GM19035 (cell line): ENCODE results near the gene CNTNAP2.
"Not testable (repeated sequence)": the region's sequence is repeated elsewhere in the genome, so short reads cannot be mapped to it uniquely, and the experiment has no call there.

Source experiments
- ATAC-seq: cut with Tn5 transposase; IDR thresholded peaks from one replicate; pipeline ENCODE4 v1.9.1; 2021; ENCODE audit not compliant: unreplicated experiment

Gene CNTNAP2

DNA sequence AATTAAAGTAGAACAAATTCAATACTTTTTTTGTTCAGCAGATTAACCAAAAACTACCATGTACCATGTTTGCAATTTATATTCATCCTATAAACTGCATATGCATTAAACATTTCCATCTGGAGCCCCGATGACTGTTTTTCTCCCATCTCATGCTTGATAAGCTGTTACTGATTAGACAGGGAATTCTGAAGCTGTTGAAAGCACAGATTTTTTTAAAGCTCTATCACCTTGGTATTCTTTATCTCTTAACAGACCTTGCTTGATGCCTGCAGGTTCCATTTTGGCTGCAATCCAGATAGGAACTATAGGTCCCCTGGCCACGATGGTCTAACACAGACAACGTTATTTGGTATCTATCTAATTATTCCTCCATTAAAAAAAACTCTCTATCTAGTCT lies 961.7 kb downstream of the CNTNAP2 start:
- no peak for ATAC-seq

DNA sequence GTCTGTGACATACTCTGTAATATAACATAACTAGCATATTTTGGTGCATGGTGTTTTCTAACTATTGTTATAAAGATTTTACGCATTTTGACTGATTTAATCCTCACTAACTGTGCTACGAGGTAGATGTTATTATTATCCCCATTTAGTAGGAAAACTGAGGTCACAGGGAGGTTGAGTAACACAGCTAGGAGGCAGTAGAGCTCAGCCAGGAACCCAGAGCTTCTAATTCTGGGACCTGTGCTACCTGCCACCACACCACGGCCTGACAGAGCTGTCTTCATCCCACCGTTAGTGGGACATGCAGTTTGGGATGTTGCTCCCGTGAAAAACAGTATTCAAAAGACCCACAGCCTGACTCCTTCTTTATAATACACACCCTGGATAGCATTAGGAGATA lies 962.5 kb downstream of the CNTNAP2 start:
- no peak for ATAC-seq

DNA sequence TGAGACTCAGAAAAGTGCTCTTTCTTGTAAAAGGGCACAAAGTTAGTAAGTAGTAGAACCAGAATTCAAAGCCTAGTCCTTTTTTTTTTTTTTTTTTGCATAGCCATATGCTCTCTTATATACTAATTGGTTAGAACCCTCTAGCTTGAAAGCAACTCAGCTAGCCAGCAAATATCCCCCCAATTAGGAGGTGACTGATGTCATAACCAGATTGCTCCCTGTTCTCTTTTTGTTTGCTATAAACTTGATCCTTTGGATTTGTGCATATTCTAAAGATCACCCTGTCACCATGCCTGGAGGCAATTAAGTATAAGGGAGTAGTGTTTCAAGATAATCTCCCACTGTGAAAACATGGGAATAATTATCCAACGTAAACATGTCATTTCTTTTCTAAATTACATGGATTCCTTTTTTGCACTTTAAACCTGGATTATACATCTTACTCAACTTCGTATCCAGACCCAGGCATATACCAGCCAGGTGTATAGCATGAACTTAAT lies 963.4 kb downstream of the CNTNAP2 start:
- no peak for ATAC-seq

DNA sequence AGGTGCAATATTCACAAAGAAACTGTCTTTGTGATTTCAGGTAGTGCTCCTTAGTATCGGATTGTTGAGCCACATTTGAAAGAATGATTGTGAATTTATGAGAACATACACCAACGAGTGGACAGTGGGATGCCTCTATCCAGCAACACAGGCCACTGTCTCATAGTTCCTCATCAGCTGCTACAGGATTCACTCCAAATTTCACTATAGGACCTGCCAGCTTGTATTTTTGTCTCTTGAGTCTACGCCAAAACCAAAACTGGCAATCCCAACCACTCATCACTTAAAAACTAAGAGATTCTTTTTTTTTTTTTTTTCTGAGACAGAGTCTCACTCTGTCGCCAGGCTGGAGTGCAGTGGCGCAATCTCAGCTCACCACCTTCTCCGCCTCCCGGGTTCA lies 964.5 kb downstream of the CNTNAP2 start:
- no peak for ATAC-seq

DNA sequence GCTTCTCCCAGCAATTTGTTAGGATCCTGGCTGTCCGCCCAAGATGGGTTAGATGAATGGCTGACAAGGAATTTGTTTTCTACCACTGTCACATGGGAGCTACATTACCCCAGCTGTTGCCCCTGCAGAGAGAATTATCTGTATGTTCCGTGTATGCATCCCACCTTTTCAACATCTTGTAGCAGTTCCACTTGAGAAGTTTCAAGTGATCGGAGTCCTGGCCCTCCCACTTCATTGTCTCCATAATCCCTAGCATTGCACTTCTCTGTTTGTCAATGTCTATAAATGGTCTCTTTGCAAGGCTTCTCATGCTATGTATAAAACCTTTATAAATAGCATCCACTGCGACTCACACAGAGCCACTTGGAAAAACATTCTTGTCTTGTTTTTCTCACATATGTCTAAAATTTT lies 972.5 kb downstream of the CNTNAP2 start:
- ATAC-seq = no peak

DNA sequence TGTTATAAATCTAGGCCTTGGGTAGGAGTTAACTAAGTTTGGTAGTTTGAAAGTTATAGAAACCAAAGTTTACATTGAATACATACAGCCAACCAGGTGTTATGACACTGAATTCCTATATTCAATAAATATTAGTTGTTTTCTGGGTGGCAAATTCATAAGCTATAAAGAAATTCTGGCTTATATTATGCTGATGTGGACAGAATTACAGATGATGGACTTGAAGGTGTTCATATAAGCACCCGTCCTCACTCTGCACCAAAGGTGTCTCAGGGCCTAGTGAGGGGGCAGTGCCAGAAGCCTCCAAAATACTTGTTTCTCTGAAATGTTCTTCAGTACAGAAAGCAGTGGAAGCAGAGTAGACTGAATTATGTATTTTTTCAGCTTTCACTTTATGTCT lies 973.0 kb downstream of the CNTNAP2 start:
- ATAC-seq = no peak

DNA sequence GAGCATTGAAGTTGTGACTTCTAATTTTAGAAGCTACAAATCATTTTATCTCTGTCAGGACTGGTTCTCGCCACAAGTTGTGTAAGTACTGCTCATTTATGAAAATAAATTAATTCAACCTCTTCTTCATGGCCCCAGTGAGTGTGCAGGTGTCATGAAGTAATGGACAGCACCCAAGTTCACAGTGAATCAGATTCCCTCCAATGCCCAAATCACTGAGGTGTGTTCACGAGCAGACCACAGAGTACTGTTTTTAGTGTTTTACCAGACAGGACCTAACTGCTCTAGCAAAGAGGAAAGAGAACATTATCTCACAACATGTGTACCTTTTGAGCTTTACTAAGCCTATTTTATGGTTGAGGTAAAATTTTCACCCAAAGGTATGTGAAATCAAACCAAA lies 980.0 kb downstream of the CNTNAP2 start:
- ATAC-seq = no peak

DNA sequence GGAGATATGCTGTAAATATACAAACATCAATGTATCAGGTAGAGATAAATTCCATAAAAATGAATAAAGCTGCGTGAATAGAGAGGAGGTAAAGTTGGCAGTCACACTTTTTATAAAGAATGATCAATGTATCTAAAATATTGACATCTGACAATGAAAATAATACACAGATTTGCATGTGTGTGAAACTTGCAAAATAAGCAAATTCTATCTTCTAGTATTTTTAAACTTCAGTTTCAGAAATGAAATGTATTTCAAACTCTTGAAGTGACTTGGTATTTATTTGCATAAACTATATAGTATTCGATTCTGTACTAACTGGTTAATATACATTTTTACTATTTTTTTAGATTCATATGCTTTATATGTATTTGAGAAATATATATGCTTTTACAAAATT lies 986.6 kb downstream of the CNTNAP2 start:
- no peak for ATAC-seq

DNA sequence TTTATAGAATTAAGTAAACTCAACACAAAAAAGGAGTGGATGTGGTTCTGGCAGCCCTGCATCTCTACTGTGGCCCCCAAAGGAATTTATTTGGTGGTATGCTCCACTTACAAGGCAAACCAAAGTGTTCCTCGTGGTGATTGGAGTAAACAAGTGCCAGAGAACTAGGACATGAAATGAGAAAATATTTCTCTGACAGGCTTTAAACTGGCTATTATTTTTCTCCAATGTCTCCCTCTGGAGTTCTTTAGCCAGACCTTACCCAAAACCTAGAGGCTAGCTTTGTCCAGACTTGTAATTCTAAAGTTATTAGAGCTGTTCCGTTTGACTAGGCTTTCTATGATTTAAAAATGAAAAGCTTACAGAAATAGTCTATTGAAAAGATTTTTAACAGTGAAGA lies 990.1 kb downstream of the CNTNAP2 start:
- ATAC-seq = no peak

DNA sequence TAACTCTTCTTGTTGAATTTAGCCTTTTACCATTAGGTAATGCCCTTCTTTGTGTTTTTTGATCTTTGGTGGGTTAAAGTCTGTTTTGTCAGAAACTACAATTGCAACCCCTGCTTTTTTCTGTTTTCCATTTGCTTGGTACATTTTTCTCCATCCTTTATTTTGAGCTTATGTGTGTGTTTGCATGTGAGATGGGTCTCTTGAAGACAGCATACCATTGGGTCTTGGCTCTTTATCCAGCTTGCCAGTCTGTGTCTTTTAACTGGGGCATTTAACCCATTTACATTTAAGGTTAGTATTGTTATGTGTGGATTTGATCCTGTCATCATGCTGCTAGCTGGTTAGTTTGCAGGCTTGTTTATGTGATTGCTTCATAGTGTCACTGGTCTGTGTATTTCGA lies 997.9 kb downstream of the CNTNAP2 start:
- not testable (repeated sequence) for ATAC-seq

DNA sequence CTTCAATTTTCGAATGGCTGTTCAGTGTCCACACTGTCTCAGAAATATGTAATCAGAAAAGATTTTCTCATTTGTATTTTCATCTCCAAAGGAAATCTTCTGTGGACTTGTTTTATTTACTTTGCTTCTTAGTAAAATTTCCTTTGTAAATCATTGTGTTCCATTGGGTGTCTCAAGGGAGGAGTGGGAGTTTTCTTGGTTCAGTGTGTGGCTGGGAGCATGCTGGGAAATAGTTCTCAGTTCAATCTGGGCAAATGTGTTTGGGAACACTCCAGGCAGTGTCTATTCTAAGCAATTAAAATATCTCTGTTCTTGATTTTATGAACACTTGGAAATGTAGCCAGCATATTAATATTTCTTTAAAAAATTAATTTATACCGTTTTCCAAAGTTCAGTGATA lies 1019.8 kb downstream of the CNTNAP2 start:
- ATAC-seq = no peak

DNA sequence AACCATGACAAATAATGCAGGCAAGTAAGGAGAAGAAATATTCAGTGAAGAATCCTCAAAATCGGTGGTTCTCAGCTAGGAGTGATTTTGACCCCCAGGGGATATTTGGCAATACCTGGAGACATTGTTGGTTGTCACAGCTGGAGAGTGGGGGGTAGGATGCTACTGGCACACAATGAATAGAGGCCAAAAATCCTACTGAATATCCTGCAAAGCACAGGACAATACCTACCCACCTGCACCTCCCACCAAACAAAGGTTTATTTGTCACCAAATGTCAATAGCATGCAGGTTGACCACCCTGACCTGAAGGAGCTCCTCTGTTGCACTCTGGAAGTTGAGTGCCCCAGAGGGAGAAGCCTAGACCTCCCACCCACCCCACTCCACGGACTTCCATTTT lies 1028.6 kb downstream of the CNTNAP2 start:
- ATAC-seq = no peak

DNA sequence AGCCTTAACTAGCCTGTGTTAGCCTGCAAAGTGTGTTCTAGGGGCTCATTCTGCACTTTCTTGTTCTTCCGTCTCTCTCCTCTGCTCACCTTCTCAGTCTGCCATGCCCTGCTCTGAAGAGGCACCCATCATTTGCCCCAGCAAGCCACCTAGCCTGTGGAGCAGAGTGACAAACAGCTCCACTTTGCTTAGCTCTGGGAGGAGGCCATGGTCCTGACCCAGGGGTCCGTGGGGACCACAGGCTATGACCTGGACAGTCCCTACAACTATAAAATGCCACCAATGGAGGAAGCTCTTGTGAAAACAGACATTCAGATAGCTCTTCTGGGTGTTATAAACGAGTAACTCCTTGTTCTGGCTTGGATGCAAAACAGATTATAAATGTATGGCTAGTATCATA lies 1029.6 kb downstream of the CNTNAP2 start:
- no peak for ATAC-seq

DNA sequence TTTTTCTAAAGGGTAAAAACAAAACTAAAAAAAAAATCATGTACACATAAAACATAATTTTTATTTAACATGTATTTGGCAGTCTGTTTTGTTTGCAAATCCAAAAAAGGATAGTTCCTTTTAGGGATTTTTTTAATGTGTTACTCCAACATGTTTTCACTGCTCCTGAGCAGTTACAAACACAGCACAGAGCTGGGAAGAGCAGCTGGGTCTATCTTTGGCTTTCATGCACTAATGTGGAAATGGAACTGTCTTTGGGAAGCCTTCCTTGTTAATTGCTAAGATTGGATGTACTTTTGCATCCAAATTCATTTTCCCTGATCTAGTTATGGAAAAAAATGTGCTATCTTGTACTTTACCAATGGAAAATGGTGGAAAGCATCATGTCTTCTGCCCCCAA lies 1035.1 kb downstream of the CNTNAP2 start:
- no peak for ATAC-seq

DNA sequence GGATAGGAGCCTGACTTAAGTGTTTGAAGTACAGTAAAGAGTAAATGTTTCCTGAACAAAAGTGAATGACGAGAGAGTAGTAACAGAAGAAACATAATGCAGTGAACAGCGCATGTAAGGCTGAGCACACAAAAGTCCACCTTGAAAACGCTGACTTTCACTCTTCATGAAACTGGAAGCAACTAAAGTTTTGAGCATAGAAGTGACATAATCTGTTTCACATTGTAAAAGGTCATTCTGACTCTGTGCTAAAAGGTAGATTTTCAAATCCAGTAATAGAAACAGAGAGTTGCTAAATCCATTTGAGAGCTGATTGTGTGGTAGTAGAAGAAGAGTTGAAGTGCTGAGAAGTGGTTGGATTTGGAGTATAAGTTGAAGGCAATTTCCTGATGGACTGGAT lies 1037.0 kb downstream of the CNTNAP2 start:
- no peak for ATAC-seq

DNA sequence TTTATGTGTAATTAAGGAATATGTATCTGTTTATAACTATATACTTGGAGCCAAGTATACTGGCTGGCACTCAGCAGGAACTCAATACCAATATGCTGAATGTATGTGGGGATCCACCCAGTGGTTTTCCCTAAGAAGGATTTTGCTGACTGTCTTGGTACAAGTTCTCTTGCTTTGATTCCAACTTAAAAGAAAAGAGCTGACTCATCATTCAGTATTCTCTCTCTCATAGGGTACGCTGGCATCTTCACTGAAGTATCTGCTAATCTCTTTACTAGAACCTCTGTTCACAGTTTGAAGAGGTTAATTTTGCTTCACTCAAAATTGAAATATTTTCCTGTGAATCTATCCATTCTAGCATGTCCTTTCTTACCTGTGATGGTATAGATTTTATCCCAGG lies 1044.8 kb downstream of the CNTNAP2 start:
- no peak for ATAC-seq

DNA sequence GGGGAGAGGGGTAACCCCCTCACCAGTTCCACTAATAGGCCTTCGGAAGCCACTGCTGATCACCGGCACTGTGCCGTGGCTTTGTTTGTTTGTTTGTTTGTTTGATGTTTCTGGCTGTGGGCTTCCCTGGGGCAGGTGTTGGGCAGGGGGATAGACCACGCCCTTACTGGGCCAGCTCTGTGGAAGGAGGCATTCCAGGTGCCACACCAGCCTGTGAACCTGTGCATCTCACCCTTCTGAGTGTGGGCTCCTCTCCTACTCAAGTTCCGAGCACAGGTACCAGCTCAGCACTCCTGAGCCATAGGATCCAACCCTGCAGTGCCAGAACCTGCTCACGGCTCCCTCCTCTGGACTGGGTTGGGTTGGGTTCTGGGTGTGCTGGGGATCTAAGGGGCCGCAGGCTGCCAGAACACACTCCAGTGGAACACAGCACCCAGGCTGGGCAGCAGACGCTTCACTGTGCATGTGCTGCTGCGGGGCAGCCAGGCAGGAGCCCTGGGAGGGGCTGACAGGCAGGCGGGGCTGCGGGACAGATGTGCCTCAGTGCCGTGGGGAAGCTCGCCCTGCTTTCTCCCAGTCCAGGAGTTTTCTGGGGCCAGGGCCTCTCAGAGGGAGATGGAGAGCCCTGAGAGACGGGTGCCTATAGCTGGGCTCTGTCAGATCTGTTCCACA lies 1053.9 kb downstream of the CNTNAP2 start:
- ATAC-seq = no peak

DNA sequence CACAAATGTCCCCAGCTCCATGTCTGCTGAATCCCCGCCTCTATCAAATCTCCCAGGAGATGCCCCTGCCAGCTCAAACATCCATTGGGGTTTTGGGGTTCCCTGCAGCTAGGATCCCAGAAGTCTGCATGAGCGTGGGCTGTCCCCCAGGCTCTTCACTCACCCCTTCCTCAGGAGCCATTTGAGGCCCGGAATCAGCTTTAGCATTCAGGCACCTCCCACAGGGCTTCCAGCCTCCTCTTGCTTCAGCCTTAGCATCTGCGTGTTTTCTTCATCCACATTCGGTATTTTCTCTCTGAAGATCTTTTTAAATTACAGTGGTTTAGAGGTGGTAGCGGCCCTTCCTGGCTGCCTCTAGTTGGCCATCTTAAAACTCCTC lies 1054.4 kb downstream of the CNTNAP2 start:
- no peak for ATAC-seq

DNA sequence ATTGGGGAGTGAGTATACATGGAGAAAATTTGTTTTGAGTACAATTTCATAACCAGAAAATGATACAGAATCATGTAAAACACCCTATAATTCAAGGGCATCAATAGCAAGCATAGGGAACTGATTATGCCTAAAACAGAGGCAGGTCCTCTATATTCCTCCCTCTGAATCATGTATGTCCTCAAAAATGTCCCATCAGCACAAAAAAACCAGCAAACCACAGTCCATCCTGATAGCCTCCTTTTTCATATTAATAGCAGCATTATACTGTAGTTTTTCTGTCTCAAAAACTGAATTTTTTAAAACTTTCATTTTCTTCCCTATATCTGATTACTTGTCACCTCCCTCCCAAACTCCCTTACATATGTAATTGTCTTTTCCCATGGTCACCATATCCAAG lies 1057.3 kb downstream of the CNTNAP2 start:
- ATAC-seq = no peak

DNA sequence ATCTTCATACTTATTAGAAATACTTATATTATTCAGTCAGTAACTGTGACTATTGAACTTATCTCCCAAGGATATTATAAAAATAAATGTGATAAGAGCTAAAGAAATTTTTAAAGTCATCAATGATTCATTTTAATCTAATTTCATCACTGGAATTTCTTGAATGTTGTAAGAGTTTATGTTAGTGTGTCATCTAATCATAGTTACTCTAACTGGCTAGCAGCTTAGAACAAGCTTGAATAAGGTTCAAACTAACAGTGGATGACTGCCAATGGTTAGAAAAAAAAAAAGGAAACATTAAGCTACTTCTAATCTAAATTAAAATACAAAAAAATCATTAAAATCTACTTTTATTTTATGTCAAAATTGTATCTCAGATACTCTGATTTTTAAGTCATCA lies 1066.3 kb downstream of the CNTNAP2 start:
- ATAC-seq = no peak

DNA sequence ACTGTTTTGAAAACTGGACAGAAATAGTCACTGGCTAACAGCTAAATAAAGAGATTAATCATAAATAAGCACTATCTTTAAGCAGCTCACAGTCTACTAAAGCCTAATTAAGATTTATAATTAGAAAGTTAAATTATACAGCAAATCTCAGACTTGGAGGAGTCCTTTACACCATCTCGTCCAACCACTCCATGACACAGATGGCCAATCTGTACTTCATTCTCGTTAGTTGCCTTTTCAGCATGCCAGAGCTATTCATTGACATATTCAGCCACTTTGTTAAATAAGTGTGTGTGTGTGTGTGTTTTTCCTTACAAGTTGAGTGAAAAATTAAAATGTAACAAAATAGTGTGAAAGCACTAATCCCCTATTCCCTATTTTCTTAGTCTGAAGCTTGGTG lies 1066.7 kb downstream of the CNTNAP2 start:
- no peak for ATAC-seq

DNA sequence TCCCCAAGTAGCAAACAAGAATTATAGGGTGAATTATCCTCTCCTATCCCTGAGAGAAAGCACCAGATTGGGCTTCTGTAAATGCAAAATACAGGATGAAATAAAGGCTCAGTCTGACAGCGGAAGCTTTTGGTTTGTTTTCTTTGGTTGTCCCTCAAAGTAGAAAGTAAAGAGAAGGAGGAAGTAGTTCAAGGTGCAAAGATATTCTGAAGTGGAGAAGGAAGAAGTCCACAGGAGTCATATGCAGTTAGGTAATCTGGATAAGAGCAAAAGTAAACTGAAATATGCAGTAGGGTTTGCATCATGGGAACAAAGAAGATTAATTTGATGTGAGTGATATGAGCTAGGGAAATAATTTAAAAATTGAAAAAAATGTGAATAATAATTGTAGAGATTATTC lies 1071.9 kb downstream of the CNTNAP2 start:
- ATAC-seq = no peak

DNA sequence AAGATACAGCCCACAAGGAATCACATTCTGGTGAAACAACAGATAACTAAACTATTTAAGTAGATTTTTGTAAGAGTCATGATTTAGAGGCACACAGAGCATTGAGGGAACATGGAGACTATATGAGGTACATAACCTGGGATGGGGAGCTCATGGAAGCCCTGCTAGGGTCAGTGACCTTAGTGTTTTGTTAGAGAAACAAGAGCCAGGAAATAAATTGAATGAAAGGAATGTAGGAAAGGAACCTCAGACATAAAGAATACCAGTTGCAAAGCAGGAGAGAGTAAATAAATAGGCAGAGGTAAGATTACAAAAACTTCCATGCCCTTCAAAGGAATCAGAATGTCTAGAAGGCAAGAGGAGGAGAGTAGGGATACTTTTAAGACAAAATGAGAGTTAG lies 1076.9 kb downstream of the CNTNAP2 start:
- ATAC-seq = no peak
